HG02798 (cell line): ENCODE data around the gene EIF5.

Experiments used
- ATAC-seq: cut with Tn5 transposase; IDR thresholded peaks from one replicate; pipeline ENCODE4 v1.9.1; 2021; ENCODE audit warnings: mild to moderate bottlenecking; ENCODE audit not compliant: unreplicated experiment, poor library complexity

EIF5 gene

DNA sequence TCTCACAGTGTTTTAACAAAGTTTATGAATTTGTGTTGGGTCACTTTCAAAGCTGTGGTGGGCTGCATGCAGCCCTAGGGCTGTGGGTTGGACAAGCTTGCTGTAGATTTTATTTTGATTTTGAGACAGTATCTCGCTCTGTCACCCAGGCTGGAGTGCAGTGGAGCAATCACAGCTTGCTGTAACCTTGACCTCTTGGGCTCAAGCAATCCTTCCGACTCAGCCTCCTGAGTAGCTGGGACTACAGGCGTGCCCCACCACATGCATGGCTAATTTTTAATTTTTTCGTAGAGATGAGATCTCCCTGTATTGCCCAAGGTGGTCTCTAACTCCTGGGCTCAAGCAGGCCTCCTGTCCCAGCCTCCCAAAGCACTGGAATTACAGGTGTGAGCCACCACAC lies 56.6 kb downstream of the EIF5 start:
- no peak for ATAC-seq

DNA sequence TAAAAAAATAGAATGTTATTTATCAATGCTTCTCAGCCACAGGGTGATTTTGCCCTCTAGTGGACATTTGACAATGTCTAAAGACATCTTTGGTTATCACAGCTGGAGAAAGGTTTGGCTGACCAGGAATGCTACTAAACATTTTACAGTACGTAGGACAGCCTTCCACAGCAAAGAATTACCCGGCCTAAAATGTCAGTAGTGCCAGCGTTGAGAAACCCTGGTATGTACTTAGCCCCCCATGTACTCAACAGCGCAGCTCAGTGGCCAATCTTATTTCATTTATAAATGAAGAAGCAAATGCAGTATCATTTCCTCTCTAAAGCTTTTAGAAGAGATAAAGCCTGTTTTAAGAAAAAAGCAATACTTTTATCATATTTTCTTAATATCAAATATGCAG lies 57.0 kb downstream of the EIF5 start:
- no peak for ATAC-seq

DNA sequence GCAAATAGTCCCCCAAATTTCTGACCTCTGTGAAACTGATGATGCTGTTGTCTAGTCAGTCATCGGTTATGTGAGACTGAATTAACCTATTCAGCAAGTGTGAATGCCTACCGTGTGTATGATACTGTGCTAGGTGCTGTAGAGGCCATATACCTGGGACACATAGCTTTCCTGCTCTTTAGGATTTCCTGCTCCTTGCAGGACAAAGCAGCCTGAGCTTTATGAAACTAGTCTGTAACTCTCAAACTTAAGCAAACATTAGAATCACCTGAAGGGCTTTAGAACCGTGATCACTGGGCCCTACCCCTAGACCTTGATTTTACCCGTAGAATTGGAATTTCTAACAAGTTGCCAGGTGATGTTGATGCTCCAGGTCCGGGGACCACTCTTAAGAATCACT lies 58.1 kb downstream of the EIF5 start:
- ATAC-seq: no peak

GRCh38 chr14:103392572-103392971 lies 58.5 kb downstream of the EIF5 start:
- no peak for ATAC-seq

- ATAC-seq: no peak
Observed at GRCh38 chr14:103393070-103393469, 59.0 kb downstream of the EIF5 start.

DNA sequence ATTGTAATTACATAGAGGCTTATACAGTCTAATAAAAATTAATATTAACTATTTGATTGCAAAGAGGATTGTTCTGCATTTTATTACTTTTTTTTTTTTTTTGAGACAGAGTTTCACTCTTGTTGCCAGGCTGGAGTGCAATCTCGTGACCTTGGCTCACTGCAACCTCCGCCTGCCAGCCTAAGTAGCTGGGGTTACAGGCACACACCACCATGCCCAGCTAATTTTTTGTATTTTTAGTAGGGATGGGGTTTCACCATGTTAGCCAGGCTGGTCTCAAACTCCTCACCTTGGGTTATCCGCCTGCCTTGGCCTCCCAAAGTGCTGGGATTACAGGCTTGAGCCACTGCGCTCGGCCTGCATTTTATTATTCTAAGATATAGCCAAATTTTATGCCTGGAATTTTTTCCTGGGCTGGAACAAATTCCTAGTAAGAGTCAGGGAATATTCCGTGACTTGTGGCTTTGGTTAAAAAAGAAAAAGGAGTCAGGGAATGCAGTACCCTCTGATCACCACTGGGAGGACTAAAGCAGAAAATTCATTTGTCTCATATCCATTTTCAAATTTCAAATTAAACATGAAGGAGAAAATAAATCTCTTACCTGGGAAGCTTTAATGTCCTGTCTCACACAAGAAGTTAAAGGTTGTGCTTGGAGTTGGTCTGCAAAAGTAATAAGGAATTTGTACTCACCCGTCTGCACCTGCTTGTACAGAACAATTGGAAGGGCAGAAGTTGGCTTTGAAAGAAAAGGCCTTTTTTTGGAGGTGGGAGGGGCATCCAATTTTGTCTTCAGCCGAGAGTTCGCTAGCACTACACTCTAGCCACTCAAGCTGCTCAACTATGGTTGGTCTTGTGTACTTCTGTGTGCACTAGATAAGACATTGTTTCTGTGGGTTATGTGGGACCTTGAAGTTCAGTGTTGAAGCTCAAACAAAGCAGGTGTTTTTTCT lies 59.9 kb downstream of the EIF5 start:
- no peak for ATAC-seq
